22Rv1 (cell line): ENCODE results near the gene CENPO.

Experiments used
- H3K27ac ChIP-seq: fragments of 450-650 bp; 2 replicates; pipeline ENCODE4 v1.5.1; 2017
- ZFX ChIP-seq: fragments of 450-650 bp; IDR thresholded peaks from 2 replicates; pipeline ENCODE4 v1.6.1; 2017; ENCODE audit warnings: antibody characterized with exemption, borderline replicate concordance
- TF ChIP-seq, protein P1 (sequence below): fragments of 450-650 bp; IDR thresholded peaks from 2 replicates; pipeline ENCODE4 v1.5.1; 2017; ENCODE audit warnings: mild to moderate bottlenecking

Gene CENPO

DNA sequence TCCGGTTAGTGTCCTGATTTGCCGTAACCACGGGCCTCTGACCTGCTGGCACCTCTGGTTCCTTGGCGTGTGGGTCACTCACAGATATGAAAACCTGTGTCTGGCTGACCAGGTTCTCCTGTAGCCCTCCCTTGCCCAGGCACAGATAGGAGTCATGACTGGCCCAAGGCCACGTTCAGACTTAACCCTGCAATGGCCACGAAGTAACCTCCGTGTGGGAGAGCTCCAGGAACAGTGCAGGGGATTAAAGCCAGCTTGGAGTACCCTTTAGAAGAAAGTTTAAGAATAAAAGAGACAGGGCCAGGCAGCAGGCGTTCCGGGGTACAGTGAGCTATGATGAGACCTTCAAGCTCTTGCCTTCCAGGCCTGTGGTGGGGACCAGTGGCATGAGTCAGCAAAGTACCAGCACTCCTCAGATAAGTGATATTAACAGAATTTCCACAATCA lies 25.5 kb downstream of the CENPO start:
- peak overlapping the region; percentile 10; the same call in 1 of the 2 replicates for H3K27ac ChIP-seq
- TF ChIP-seq ZFX, result no peak
- TF ChIP-seq, protein P1, sequence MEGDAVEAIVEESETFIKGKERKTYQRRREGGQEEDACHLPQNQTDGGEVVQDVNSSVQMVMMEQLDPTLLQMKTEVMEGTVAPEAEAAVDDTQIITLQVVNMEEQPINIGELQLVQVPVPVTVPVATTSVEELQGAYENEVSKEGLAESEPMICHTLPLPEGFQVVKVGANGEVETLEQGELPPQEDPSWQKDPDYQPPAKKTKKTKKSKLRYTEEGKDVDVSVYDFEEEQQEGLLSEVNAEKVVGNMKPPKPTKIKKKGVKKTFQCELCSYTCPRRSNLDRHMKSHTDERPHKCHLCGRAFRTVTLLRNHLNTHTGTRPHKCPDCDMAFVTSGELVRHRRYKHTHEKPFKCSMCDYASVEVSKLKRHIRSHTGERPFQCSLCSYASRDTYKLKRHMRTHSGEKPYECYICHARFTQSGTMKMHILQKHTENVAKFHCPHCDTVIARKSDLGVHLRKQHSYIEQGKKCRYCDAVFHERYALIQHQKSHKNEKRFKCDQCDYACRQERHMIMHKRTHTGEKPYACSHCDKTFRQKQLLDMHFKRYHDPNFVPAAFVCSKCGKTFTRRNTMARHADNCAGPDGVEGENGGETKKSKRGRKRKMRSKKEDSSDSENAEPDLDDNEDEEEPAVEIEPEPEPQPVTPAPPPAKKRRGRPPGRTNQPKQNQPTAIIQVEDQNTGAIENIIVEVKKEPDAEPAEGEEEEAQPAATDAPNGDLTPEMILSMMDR, result no peak

DNA sequence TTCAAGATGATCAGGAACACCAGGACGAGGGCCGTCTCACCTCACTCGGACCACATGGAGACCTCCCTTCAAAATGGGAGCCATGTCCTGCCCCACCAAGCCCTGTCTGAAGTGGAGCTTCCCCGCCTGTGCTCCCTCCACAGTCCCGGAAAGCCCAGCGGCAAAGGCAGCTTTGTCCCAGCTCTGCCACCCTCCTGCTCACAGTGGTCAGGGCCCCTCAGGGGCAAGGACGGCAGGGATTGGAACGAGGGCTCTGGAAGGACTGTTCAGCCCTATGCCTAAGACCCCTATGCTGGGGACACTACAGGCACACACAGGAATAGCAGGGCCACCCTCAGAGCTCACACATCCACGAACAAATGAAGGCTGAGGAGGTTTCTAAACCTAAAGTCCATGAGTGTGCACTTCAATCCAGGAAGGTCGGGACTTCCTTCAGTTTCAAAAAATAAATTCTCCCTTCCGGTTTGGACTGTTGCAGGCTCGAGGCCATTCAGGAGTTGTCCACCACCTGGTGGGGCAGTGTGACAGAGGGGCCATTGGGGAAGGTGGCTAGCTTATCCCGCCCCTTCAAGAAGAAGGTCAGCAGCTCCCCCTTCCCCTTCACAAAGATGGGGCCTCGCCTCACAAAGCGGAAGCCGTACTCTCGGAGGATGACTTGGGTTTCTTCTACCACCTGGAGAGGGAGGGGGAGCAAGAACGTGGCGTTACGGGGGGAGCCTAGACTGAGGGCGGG lies 26.4 kb downstream of the CENPO start:
- TF ChIP-seq, protein P1, result no peak
- no peak for TF ChIP-seq ZFX

DNA sequence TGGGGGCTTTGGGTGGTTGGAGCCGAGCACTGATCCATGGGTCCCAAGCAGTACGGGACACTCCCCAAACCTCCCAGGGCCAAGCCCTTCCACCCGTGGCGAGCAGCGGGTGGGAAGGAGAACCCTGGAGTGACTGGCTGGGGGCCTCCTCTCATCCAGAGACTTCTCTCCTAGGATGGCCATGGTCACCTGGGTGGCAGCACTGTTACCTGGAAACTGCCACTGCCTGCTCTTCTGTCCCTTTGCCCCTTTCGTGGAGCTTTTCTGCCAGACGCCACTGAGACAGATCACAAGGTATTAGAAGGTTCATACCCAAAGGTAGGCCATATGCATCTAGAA lies 26.9 kb downstream of the CENPO start:
- H3K27ac ChIP-seq, result no peak overlapping the region
- no peak for TF ChIP-seq ZFX

More for the DNA sequence above, 26.4 kb downstream of the CENPO start:
- H3K27ac ChIP-seq, result peak overlapping the region; percentile 10; the same call in 1 of the 2 replicates

DNA sequence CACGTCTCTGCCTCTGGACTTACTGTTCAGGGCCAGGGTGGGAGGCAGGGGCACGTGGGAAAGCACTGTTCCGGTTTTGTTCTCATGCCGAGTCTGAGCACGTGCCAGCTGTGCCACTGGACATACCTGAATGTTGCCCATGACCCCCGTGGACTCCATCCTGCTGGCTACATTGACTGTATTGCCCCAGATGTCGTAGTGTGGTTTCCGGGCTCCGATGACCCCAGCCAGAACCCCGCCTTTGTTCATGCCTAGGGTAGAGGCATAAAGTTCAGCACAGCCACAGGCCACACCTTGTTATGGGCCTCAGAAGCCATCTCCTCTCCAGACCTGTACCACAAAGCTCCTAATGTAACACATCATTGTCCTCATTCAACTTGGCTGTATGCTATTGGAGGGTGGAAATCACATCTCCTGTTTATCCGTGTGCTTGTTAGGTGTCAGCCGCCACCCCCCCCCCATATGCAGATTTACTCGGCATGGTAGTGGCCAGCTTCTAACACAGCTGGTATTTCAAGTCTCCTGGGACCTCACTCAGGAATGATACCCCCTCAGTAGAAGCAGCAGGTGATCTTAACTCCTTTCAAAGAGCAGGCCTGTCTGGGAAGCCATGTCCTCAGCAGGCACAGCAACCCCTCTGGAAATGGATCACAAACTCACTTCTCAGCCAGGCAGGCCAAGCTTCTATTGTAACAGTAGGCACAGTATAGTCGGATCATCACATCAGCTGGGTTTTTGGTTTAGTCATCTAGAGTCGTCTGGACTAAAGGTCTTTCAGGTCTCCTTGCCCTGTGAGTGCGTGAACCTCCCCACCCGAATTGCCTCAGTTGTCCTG lies 27.6 kb downstream of the CENPO start:
- H3K27ac ChIP-seq, result no peak overlapping the region
- TF ChIP-seq, protein P1, result no peak
- no peak for TF ChIP-seq ZFX

DNA sequence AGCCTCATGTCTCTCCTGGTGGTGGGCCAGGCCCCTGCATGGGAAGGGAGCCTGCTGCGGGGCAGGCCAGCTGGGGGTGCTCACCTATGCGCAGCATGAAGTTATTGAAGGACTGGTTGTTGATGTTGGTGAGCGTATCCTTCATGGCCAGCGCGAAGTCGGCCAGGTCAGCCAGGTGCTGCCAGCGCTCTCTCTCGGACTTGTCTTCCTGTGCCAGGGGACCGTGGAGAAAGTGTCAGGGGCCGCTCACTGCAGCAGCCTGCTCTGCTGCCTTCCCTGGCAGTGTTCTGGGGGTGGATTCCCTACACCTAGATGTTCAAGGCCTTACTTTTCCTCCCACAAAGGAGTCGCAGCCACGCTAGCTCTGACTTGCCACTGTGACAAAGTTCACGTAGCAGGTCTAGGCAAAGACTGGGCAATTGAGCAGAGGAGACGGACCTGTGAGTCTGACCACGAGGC lies 28.2 kb downstream of the CENPO start:
- TF ChIP-seq, protein P1, result no peak
- TF ChIP-seq ZFX, result no peak
- H3K27ac ChIP-seq, result no peak overlapping the region

DNA sequence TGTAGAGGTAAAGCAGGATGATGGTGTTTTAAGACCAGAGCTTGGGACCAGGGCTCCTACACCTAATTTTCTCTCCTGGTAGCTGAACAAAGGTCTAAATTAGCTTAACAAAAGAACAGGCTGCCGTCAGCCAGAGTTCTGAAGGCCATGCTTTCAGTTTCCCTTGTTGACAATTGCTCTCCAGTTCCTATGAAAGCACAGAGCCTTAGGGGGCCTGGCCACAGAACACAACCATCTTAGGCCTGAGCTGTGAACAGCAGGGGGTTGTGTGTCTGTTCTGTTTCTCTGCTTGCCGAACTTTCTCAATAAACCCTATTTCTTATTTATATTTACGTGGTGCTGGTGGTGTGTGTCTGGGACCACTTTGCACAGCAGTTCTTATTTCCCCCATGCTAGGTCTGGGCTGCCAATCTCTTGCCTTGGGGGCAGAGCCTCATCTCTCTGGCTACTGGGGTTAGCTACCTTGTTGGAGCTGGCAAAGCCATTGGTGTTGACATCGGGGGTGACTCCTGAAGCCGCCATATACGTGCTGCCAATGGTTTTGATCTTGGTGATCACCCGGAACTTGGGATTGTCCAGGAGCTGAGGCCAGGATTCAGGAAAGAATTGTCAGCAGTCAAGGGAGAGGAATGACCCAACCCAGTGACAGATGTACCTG lies 29.0 kb downstream of the CENPO start:
- TF ChIP-seq, protein P1, result no peak
- no peak for TF ChIP-seq ZFX
- H3K27ac ChIP-seq, result no peak overlapping the region

DNA sequence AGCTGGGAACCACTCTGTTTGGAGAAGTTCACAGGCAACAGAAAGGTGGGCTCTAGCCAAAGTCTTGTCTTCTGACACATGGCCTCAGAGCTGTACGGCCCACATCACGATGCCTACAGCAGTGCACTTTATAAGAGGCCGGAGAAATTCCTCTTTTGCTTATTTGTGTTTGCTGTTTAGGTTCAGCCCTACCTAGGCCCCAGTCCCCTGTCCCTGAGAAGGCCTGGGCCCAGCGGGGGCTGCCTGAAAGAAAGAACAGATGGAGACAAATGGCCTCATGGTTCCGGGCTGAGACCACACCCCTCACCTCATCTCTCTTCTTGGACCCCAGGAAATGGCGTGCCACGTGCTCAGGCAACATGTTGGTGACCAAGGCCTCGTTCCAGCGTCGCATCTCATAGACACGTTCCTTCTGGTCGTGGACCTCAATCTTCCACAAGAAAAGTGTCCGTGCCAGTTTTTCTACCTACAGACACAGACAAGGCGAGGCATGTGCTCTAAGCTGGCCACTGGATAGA lies 30.9 kb downstream of the CENPO start:
- TF ChIP-seq ZFX, result no peak
- TF ChIP-seq, protein P1, result no peak
- no peak overlapping the region for H3K27ac ChIP-seq
